GM21786 (cell line): ENCODE data around the gene CRISPLD2.
"Not testable (repeated sequence)": the region's sequence is repeated elsewhere in the genome, so short reads cannot be mapped to it uniquely, and the experiment has no call there.

ENCODE experiments used
- ATAC-seq: cut with Tn5 transposase; IDR thresholded peaks from one replicate; pipeline ENCODE4 v1.9.1; 2021; ENCODE audit not compliant: unreplicated experiment

Gene CRISPLD2

GRCh38 chr16:84821179-84821578 lies 1.4 kb downstream of the CRISPLD2 start:
- no peak for ATAC-seq

DNA sequence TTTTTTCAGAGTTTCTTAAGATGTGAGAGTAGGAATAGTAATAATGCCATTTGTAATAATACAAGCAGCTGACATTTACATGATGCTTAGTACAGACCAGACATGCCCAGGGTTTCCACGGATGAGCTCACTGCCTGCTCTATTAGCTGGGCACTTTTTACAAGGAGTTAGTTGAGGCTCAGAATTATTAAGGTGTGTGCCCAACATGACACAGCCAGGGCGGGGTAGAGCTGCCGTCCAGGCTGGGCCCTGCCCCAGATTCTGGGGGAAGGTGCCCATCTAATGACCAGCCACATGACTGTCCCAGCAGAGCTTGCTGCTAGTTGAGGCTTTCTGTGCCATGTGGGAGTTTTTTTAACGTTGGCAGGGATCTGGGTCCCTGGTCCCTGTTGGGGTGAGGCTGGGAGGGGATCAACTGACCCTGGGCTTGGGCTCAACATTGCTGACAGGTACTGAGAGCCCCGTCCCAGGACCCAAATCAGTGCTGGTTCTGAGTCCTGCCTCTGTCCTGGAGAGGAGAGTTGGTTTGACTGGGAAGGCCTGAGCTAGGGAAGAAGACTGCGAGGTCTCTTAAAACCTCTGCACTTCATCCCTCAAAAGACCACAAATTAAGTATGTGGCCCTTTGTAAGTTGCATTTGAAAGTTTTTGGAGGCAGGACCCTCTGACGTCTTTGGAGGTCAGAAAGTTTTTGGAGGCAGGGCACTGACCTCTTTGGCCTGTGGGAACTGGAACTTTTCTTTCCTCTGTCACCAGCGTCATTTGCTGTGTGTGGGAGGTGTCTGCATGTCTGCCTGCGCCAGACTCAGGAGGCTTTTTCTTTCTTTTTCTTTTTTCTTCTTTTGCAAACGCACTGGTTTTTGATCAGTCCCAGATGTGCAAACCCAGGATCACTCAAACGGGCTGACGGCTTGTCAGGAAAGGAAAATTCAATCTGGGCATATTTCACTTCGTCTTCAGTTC lies 2.2 kb downstream of the CRISPLD2 start:
- no peak for ATAC-seq

DNA sequence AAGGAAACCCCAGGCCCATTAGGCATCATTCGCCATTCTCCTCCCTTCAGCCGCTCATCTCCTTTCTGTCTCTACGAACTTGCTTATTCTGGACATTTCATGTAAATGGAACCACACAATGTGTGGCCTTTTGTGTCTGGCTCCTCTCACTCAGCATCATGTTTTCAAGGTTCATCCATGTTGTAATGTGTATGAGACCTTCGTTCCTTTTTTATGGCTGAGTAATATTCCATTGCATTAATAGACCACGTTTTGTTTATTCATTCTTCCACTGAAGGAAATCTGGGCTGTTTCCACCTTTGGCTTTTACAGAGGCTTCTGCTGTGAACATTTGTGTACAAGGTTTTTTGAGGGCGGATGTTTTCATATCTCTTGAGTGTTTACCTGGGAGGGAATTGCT lies 3.2 kb downstream of the CRISPLD2 start:
- no peak for ATAC-seq

DNA sequence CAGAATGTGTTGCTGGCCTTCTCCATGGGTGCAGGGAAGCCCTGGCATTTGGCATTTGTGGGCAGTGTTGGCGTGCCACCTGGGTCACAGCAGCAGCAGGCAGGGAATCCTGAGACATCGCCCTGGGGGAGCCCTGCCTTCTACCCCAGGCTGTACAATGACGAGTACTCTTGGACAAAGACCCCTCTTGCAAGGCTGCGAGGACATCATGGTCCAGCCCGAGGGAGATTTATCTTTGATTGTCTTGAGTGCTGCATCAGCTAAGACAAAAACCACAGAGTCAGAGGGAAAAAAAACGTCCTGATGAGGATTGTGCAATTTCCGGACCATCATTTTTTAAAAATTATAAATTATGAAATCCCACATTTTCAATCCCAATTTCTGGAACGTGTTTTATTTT lies 3.7 kb downstream of the CRISPLD2 start:
- ATAC-seq, result no peak

DNA sequence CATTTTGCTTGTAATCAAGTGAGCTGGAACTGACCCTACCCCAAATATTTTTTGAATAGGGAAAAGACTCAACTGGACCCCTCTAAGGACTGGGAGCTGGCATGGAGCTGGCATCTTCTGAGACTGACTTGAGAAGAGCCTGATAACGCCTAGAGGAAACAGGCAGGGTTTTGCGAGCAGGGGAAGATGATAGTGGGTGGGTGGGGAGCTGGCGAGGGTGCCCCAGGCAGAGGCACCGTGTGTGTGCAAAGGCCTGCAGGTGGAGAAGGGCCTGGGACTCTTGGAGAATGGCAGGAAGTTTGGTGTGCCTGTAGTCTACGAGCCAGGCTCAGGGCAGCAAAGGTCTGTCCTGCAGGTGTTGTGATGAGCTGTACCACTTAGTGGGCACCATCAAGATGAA lies 4.1 kb downstream of the CRISPLD2 start:
- ATAC-seq, result no peak

DNA sequence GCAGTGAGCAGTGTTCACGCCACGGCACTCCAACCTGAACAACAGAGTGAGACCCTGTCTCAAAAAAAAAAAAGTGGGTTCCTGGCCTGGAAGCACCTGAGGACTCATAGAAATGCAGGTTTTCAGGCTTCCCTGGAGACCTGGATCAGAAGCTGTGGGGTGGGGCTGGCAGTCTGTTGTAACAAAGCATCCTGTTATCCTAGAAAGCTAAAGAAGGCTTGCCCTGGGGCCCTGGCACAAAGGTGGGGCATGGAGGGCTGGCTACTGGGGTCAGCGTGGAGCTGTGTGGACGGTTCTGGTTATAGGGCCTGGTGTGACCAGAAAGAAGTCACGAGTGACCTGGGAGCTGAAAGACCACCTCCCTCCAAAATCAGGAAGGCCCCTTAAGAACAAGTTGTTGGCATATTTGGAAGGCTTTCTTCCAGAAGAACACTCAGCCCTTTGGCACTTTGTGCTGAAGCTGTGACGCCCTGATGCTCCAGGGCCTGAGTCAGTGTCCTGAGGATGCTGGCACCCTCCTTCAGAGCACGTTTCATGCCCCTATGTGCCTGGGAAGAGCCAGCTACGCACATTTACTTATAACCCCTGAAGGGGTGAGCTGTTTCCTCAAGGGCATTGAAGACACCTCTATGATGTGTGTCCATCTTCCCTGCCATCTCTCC lies 6.2 kb downstream of the CRISPLD2 start:
- ATAC-seq, result no peak

GRCh38 chr16:84826558-84826941 lies 6.8 kb downstream of the CRISPLD2 start:
- no peak for ATAC-seq

- no peak for ATAC-seq
Observed at GRCh38 chr16:84827131-84827574, 7.4 kb downstream of the CRISPLD2 start.

DNA sequence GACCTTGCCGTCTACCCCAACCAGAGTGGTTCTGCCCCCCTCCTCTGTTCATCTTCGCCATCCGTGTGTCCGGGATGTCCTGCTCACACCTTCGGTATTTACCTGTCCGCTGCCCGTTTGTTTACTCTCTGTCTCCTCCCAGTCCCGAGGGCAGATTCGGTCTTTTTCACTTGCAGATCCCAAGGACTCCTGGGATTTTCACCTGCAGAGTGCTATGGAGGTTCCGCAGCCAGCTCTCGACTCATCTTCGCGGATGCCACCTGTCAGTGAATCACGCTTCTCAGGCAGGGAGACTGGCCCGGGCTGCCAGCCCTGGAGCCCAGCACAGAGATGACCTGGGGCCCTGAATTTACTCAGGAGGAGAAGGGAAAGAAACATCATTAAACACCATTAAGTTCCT lies 8.1 kb downstream of the CRISPLD2 start:
- no peak for ATAC-seq

DNA sequence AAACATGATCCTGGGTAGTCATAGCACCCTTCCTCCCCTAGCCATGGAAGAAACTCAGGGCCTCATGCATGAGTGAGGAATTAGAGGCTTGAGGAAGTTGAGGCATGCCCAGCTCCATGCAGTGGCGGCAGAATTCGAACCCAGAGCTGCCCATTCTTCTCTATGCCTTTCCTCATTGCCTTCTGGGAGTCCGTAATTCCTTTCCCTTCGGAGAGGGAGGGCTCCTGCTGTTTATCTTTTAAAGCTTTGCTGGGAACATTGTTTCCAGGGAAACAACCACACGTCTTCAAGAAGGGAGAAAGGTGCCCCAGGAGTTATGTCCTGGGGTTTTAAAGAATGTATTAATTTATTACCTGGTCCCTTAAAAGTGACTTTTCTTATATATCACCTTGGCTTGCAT lies 8.5 kb downstream of the CRISPLD2 start:
- ATAC-seq, result no peak

- no peak for ATAC-seq
Observed at GRCh38 chr16:84829168-84829965, 9.6 kb downstream of the CRISPLD2 start.

GRCh38 chr16:84830765-84831384 lies 11.1 kb downstream of the CRISPLD2 start:
- ATAC-seq, result no peak

- not testable (repeated sequence) for ATAC-seq
Observed at GRCh38 chr16:84831728-84832127, 11.9 kb downstream of the CRISPLD2 start.

- no peak for ATAC-seq
Observed at GRCh38 chr16:84832488-84833143, 12.8 kb downstream of the CRISPLD2 start.

GRCh38 chr16:84833144-84833500 lies 13.3 kb downstream of the CRISPLD2 start:
- ATAC-seq, result no peak

DNA sequence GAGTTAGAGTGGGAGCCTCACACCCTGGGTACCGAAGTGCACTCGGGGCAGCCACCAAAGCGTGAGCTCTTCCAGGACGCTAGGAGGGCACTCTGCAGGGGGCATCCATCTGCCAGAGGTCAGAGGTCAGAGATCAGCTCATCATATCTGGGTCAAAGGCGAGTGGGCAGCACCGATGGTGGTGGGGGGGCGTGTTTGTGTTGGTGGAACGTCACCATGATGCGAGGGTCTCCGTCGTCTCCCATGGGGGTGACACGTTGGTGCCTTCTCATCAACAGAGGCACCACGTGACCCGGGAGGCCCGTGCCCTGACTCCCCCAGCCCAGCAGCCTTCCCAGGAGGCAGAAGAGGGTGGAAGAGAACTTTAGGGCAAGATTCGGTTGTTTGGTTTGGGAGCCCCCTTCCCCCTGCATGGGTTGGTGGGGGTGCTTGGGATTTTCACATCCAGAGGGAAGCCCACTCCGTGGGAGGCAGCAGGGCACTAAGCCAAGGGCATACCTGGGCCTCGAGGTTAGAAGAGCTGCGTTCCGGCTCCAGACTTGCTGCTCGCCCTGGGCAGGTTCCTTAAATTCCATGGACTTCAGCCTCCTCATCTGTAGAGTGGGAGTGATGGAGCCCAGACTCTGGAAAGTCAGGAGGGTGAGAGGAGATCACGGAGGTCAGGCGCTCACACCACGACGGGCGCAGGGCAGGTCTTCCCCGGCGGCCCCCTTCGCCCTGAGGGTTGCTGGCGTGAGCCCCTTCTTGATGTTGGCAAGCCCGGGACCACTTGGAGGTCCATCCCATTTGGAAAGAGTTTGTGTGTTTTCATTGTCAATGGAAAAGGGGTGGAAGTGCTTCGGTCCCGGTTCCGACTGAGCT lies 14.0 kb downstream of the CRISPLD2 start:
- ATAC-seq, result no peak

GRCh38 chr16:84834403-84834772 lies 14.6 kb downstream of the CRISPLD2 start:
- no peak for ATAC-seq

- ATAC-seq, result no peak
Observed at GRCh38 chr16:84836234-84836647, 16.5 kb downstream of the CRISPLD2 start.

- ATAC-seq, result no peak
Observed at GRCh38 chr16:84836967-84837366, 17.2 kb downstream of the CRISPLD2 start.
